ENCODE data around the gene PDSS2.
"Not testable (repeated sequence)": the region's sequence is repeated elsewhere in the genome, so short reads cannot be mapped to it uniquely, and the experiment has no call there.

GRCh38 chr6:107118540-107118939 lies 340.8 kb downstream of the PDSS2 start:
- TF ChIP-seq, protein P1, sequence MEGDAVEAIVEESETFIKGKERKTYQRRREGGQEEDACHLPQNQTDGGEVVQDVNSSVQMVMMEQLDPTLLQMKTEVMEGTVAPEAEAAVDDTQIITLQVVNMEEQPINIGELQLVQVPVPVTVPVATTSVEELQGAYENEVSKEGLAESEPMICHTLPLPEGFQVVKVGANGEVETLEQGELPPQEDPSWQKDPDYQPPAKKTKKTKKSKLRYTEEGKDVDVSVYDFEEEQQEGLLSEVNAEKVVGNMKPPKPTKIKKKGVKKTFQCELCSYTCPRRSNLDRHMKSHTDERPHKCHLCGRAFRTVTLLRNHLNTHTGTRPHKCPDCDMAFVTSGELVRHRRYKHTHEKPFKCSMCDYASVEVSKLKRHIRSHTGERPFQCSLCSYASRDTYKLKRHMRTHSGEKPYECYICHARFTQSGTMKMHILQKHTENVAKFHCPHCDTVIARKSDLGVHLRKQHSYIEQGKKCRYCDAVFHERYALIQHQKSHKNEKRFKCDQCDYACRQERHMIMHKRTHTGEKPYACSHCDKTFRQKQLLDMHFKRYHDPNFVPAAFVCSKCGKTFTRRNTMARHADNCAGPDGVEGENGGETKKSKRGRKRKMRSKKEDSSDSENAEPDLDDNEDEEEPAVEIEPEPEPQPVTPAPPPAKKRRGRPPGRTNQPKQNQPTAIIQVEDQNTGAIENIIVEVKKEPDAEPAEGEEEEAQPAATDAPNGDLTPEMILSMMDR (conservative IDR thresholded peaks at IDR 0.05; ENCODE audit: low read depth, low read length), result not testable (repeated sequence)
- TF ChIP-seq EZH2 (IDR thresholded peaks at IDR 0.05; ENCODE audit: borderline replicate concordance, low read depth, low read length, poor library complexity, severe bottlenecking), result not testable (repeated sequence)
